ENCODE data around the gene ACVR1.

- TF ChIP-seq CTCF (conservative IDR thresholded peaks at IDR 0.05; ENCODE audit: low read depth, low read length) (no peak), EZH2 (IDR thresholded peaks at IDR 0.05; ENCODE audit: borderline replicate concordance, low read depth, low read length, poor library complexity, severe bottlenecking) (no peak)
These were observed 48.8 kb downstream of the ACVR1 start for GRCh38 chr2:157827377-157827776.
